Motor neuron (in vitro differentiated cells): Measurements from ENCODE around the gene THOC1. TPM values are rescaled to one million over a fixed set of nuclear protein-coding genes. Genes with fewer than 3 reads are reported as not detected.
"Not testable (repeated sequence)": the region's sequence is repeated elsewhere in the genome, so short reads cannot be mapped to it uniquely, and the experiment has no call there.

ENCODE experiments used
- ATAC-seq, 8 experiments: fragments of 200-7000 bp; cut with Tn5 transposase; replicated peaks in 6 of 8; 2 replicates each; pipeline ENCODE4 v1.8.0; 2021; ENCODE audit warnings: mild to moderate bottlenecking in 8 of 8, moderate library complexity in 8 of 8
- H3K27ac ChIP-seq, 2 donors: fragments of 250-450 bp; sonication (Bioruptor Pico); 2 replicates each; pipeline ENCODE4 v1.9.0; 2021; ENCODE audit warnings: antibody characterized with exemption in 2 of 2, mild to moderate bottlenecking in 2 of 2, moderate library complexity in 1 of 2
- H3K4me1 ChIP-seq, 2 donors: fragments of 250-450 bp; sonication (Bioruptor Pico); replicated peaks in 1 of 2; 2 replicates each; pipeline ENCODE4 v1.6.1; 2021; ENCODE audit warnings: antibody characterized with exemption in 2 of 2, mild to moderate bottlenecking in 2 of 2, moderate library complexity in 1 of 2
- H3K4me3 ChIP-seq, 5 donors: fragments of 250-450 bp; sonication (Bioruptor Pico); 2 replicates each; pipeline ENCODE4 v1.9.0; 2021; ENCODE audit warnings: antibody characterized with exemption in 5 of 5, mild to moderate bottlenecking in 5 of 5, moderate library complexity in 4 of 5
- WGBS, 10 experiments: fragments of 450-650 bp; shearing (Covaris generic); methylation state at CpG; one replicate each; pipeline ENCODE4 v1.0.0; 2022; 5-methylcytosine and 5-hydroxymethylcytosine counted together
- in situ Hi-C, 9 experiments: fragments of 400-800 bp; cut with MboI; loops; one replicate each; pipeline ENCODE4 v1.15.0; 2021; ENCODE audit warnings: low sequenced_read_pairs in 9 of 9, low pct_unique_long_range_greater_than_20kb in 2 of 9; ENCODE audit not compliant: unreplicated experiment in 9 of 9
- total RNA-seq, 8 experiments: library from RNA; unstranded; fragments of 300-600 nt; gene quantifications; 2 replicates each; pipeline versions ENCODE4 v1.2.3 to v1.2.4, GENCODE V29; 2022

The THOC1 gene, protein sequence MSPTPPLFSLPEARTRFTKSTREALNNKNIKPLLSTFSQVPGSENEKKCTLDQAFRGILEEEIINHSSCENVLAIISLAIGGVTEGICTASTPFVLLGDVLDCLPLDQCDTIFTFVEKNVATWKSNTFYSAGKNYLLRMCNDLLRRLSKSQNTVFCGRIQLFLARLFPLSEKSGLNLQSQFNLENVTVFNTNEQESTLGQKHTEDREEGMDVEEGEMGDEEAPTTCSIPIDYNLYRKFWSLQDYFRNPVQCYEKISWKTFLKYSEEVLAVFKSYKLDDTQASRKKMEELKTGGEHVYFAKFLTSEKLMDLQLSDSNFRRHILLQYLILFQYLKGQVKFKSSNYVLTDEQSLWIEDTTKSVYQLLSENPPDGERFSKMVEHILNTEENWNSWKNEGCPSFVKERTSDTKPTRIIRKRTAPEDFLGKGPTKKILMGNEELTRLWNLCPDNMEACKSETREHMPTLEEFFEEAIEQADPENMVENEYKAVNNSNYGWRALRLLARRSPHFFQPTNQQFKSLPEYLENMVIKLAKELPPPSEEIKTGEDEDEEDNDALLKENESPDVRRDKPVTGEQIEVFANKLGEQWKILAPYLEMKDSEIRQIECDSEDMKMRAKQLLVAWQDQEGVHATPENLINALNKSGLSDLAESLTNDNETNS
- 100 to 1,000 TPM in 1 of 8 experiments, 10 to 100 TPM in 7; 22.3 to 159 (median 54.4) TPM for total RNA-seq

GRCh38 chr18:267688-268552 is at the start of gene THOC1:
TSS of gene THOC1 (minus strand) at chr18:268047. CDS start at chr18:268019, 28 bp downstream.
- peak within 1 kb of the TSS; percentile 85 to 89 for H3K27ac ChIP-seq
- in situ Hi-C loops, result no loop called here
- ATAC-seq, result peak; percentile 85 to 96 (median 94)

GRCh38 chr18:317618-318017 is 49.8 kb upstream of the THOC1 start:
- Histone ChIP-seq H3K4me3 (no peak overlapping the region), H3K27ac (no peak overlapping the region), H3K4me1 (peaks cover 28 to 34% of the 10 kb centered on the region in 2 donors)
- WGBS, 10 experiments, result 79 to 100% (median 100%) methylated on average over 1 to 4 of the region's 6 CpGs; no CpG with 5 or more reads in 2 of the 10 experiments
- in situ Hi-C loops, result no loop called here
- ATAC-seq, result no peak

More at GRCh38 chr18:267688-268552, at the start of gene THOC1:
- H3K4me3 ChIP-seq, result peak within 1 kb of the TSS; percentile 67 to 88 (median 76)
- peaks cover 12 to 13% of the 10 kb centered on the region in 2 donors for H3K4me1 ChIP-seq
- WGBS, 10 experiments, result 0 to 5% (median 0%) methylated on average over 1 to 24 of the region's 69 CpGs; no CpG with 5 or more reads in 3 of the 10 experiments

DNA sequence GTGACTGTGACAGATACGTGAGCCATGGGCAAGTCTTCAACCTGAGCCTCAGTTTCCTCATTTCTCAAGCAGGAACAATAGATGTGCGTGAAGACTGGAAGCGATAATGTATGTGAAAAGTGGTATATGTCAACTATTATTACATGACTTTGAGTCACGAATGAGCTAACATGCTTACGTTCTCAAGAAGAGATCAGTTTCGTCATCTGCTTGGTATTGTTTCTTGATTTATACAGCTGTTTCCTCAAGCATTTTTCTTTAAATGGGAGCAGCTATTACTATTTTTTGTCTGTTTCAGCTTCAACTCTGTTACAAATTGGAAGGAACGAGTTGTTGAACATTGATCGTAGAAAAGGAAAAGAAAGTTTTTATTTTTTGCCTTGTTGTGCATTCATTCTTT is 48.5 kb upstream of the THOC1 start:
- H3K4me3 ChIP-seq, result no peak overlapping the region
- ATAC-seq, result no peak
- 48 to 100% (median 89%) methylated on average over 1 to 8 of the region's 8 CpGs for WGBS, 10 experiments
- H3K27ac ChIP-seq, result no peak overlapping the region
- peaks cover 18 to 22% of the 10 kb centered on the region in 2 donors for H3K4me1 ChIP-seq
- in situ Hi-C loops, result no loop called here

GRCh38 chr18:313931-314330 is 46.1 kb upstream of the THOC1 start:
- ATAC-seq, result no peak
- no peaks in the 10 kb centered on the region for H3K4me1 ChIP-seq
- no peak overlapping the region for H3K27ac ChIP-seq
- H3K4me3 ChIP-seq, result no peak overlapping the region
- in situ Hi-C loops, result no loop called here

DNA sequence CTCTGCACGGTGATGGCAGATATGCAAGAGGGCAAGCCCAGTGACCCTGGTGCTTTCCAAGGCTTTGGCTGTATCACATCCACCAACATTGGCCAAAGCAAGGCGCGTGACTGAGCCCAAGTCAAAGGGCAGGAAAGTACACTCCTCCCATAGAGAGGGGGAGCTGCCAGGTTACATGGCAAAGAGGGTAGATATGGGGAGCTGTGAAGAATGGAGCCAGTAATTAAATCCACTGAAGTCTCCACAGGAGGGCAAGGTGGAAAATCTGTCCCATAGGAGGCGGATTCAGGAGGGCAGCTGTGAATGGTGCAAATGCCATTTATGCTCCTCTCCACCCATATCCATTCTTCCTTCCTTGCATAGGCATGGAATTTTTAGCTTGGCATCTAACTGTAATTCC is 44.6 kb upstream of the THOC1 start:
- Histone ChIP-seq H3K4me3 (no peak overlapping the region), H3K4me1 (no peaks in the 10 kb centered on the region), H3K27ac (no peak overlapping the region)
- WGBS, 10 experiments, result 68 to 100% (median 95%) methylated on average over 1 to 4 of the region's 4 CpGs; no CpG with 5 or more reads in 5 of the 10 experiments
- no peak for ATAC-seq
- in situ Hi-C loops, result no loop called here

DNA sequence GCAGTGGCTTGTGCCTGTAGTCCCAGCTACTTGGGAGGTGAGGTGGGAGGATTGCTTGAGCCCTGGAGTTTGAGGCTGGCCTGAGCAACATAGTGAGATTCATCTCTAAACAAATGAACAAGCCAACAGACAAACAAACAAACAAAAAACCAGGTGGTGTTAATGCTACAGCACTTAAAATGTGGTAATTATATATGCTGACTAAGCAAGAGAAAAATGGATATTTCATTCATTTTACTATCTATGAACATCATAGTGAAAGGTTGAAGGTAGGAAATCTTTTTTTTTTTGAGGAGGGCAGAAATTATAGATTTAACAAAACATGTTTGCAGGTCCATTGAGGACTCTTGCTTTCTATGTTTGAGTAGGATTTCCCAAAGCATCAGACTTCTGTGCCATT is 42.2 kb upstream of the THOC1 start:
- in situ Hi-C loops, result no loop called here
- Histone ChIP-seq H3K27ac (no peak overlapping the region), H3K4me1 (peaks cover 0 to 3% of the 10 kb centered on the region in 2 donors), H3K4me3 (no peak overlapping the region)
- no peak for ATAC-seq

DNA sequence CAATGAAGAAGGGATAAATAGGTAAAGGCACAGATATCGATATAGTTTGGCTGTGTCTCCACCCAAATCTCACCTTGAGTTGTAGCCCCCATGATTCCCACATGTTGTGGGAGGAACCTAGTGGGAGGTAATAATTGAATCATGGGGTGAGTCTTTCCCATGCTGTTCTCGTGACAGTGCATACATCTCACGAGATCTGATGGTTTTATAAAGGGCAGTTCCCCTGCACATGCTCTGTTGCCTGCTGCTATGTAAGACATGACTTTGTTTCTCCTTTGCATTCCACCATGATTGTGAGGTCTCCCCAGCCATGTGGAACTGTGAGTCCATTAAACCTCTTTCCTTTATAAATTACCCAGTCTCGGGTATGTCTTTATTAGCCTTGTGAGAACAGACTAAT is 40.2 kb upstream of the THOC1 start:
- 20 to 100% (median 80%) methylated on average over 1 to 4 of the region's 4 CpGs; no CpG with 5 or more reads in 3 of the 10 experiments for WGBS, 10 experiments
- in situ Hi-C loops, ATAC-seq, H3K27ac ChIP-seq, H3K4me3 ChIP-seq: not testable (repeated sequence)
- H3K4me1 ChIP-seq, result peaks cover 0 to 11% of the 10 kb centered on the region in 2 donors

DNA sequence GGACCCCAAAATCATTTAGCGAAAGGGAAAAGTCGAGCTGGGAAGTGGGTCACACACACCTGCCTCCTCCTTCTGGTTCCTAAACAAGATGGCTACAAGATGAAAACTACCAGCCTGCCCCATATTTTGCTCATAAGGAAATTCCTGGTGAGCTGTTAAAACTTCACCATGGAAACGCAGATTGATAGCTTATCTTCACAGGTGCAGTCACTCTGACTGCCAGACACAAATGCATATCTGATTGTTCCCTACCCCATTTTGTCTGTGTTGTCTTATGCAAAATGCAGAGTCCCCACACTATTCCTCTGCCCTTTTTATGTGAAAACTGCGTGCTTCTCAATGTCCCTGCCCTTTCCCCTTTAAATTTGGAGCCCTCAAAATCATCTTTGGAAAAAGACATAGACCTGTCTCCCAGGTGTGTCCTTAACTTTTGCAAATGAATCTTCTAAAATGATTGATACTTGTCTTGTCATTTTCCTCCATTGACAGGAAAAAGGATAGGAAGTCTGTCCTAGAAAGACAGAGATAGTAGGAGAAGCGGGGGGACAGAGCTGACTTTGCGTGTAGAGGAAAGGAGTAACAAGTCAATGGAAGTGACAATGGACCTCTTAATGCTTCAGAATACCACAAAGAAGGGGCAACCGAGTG is 38.9 kb upstream of the THOC1 start:
- H3K4me3 ChIP-seq, result no peak overlapping the region
- no peak for ATAC-seq
- in situ Hi-C loops, result no loop called here
- H3K27ac ChIP-seq, result no peak overlapping the region
- WGBS, 10 experiments, result 53 to 100% (median 75%) methylated on average over 1 to 5 of the region's 7 CpGs; no CpG with 5 or more reads in 2 of the 10 experiments
- H3K4me1 ChIP-seq, result peaks cover 0 to 11% of the 10 kb centered on the region in 2 donors

- Histone ChIP-seq H3K4me1 (peaks cover 0 to 11% of the 10 kb centered on the region in 2 donors), H3K27ac (no peak overlapping the region), H3K4me3 (no peak overlapping the region)
- WGBS, 10 experiments, result 12 to 71% (median 32%) methylated on average over 1 to 6 of the region's 6 CpGs; no CpG with 5 or more reads in 2 of the 10 experiments
- peak in 6 of 8 experiments; percentile 48 to 95 (median 92) for ATAC-seq
- in situ Hi-C loops, result no loop called here
These were observed 37.2 kb upstream of the THOC1 start for GRCh38 chr18:305003-305501.

GRCh38 chr18:303607-304006 is 35.8 kb upstream of the THOC1 start:
- in situ Hi-C loops, result no loop called here
- H3K27ac ChIP-seq, result no peak overlapping the region
- no peak for ATAC-seq
- peaks cover 0 to 11% of the 10 kb centered on the region in 2 donors for H3K4me1 ChIP-seq
- WGBS, 10 experiments, result 79 to 94% (median 83%) methylated on average over 1 to 2 of the region's 2 CpGs; no CpG with 5 or more reads in 5 of the 10 experiments
- H3K4me3 ChIP-seq, result no peak overlapping the region

- no peak overlapping the region for H3K27ac ChIP-seq
- ATAC-seq, result no peak
- in situ Hi-C loops, result no loop called here
- peaks cover 0 to 11% of the 10 kb centered on the region in 2 donors for H3K4me1 ChIP-seq
- WGBS, 10 experiments, result 21 to 100% (median 52%) methylated on average over 1 of the region's 1 CpG; no CpG with 5 or more reads in 4 of the 10 experiments
- H3K4me3 ChIP-seq, result no peak overlapping the region
These were observed 35.2 kb upstream of the THOC1 start for GRCh38 chr18:303011-303410.

- Histone ChIP-seq H3K27ac (no peak overlapping the region), H3K4me1 (peaks cover 0 to 11% of the 10 kb centered on the region in 2 donors), H3K4me3 (no peak overlapping the region)
- no peak for ATAC-seq
- in situ Hi-C loops, result no loop called here
- WGBS, 10 experiments, result 57 to 100% (median 90%) methylated on average over 1 to 7 of the region's 7 CpGs; no CpG with 5 or more reads in 1 of the 10 experiments
These were observed 34.2 kb upstream of the THOC1 start for GRCh38 chr18:302097-302496.
